BJ (cell line): ENCODE measurements around the gene TMEM219. TPM values are rescaled to one million over a fixed set of nuclear protein-coding genes. Genes with fewer than 3 reads are reported as not detected.
"Not testable (repeated sequence)": the region's sequence is repeated elsewhere in the genome, so short reads cannot be mapped to it uniquely, and the experiment has no call there.

Source experiments
- CTCF ChIA-PET: fragments of 350-600 bp; formaldehyde crosslinking; extraction: SDS; loops from one replicate; lab custom pipeline; 2021; ENCODE audit warnings: antibody characterized with exemption, inconsistent platforms; lab: Yijun Ruan, JAX
- POLR2A ChIA-PET: fragments of 300-600 bp; sonication (Branson Sonifier 250); formaldehyde crosslinking; extraction: SDS; loops from one replicate; lab custom pipeline; 2021; ENCODE audit warnings: antibody characterized with exemption; lab: Charles Lee
- DNase-seq: peaks from one replicate; pipeline ENCODE4 v3.0.0-alpha.2; 2011; ENCODE audit warnings: low read depth
- H3K27me3 ChIP-seq: 2 replicates; pipeline ENCODE4 v1.6.0; 2011; ENCODE audit warnings: low read length; ENCODE audit not compliant: control insufficient read depth, insufficient read depth
- H3K36me3 ChIP-seq: 2 replicates; pipeline ENCODE4 v1.5.1; 2011; ENCODE audit warnings: low read length; ENCODE audit not compliant: control insufficient read depth, insufficient read depth
- H3K4me3 ChIP-seq: 2 replicates; pipeline ENCODE4 v1.5.1; 2011; ENCODE audit warnings: low read depth, mild to moderate bottlenecking, control low read depth, low read length
- CTCF ChIP-seq: IDR thresholded peaks from 2 replicates; pipeline ENCODE4 v1.5.1; 2011; ENCODE audit warnings: low read depth, mild to moderate bottlenecking, control low read depth, inconsistent platforms, low read length, moderate library complexity; ENCODE audit not compliant: insufficient read depth
- polyA plus RNA-seq: library from polyadenylated mRNA; depleted of rRNA; stranded (reverse); fragments of >200 nt; gene quantifications from 2 replicates; pipeline ENCODE4 v1.2.3, GENCODE V29; 2011; rRNA removed

Gene TMEM219
- polyA plus RNA-seq, 1 experiment = 146 TPM

GRCh38 chr16:30016555-30017276, 54.8 kb downstream of the TMEM219 start:
- DNase-seq = no peak
- POLR2A ChIA-PET = no interaction called here
- Histone ChIP-seq H3K27me3 (no peaks in the 10 kb centered on the region), H3K4me3 (no peak overlapping the region), H3K36me3 (no peaks in the 10 kb centered on the region)
- TF ChIP-seq CTCF = no peak
- CTCF ChIA-PET = interaction anchor here (0.7 to 1.7 kb wide), 4 partner anchors 12 to 209 kb away, joined by 3 to 4 read pairs (median 4); no protein-coding TSS in a partner anchor

GRCh38 chr16:30017277-30017656, 55.4 kb downstream of the TMEM219 start:
- Histone ChIP-seq H3K36me3 (no peaks in the 10 kb centered on the region), H3K27me3 (no peaks in the 10 kb centered on the region), H3K4me3 (no peak overlapping the region)
- POLR2A ChIA-PET = no interaction called here
- CTCF ChIA-PET = interaction anchor here (0.9 to 1.7 kb wide), 3 partner anchors 11 to 155 kb away, joined by 3 to 4 read pairs (median 4); no protein-coding TSS in a partner anchor
- TF ChIP-seq CTCF = no peak
- no peak for DNase-seq

- POLR2A ChIA-PET, H3K4me3 ChIP-seq, H3K36me3 ChIP-seq, H3K27me3 ChIP-seq, DNase-seq: not testable (repeated sequence)
- CTCF ChIA-PET = interaction anchor here (0.9 to 1.8 kb wide), 4 partner anchors 10 to 156 kb away, joined by 3 to 6 read pairs (median 4); no protein-coding TSS in a partner anchor
Observed at GRCh38 chr16:30017937-30018336, 56.1 kb downstream of the TMEM219 start.

- POLR2A ChIA-PET = no interaction called here
Observed at GRCh38 chr16:30018731-30019158, 56.9 kb downstream of the TMEM219 start.

More at GRCh38 chr16:30018731-30019158, 56.9 kb downstream of the TMEM219 start:
- no peaks in the 10 kb centered on the region for H3K36me3 ChIP-seq
- H3K4me3 ChIP-seq = no peak overlapping the region
- no peak for TF ChIP-seq CTCF
- peaks cover 2% of the 10 kb centered on the region; the same call in 1 of the 2 replicates for H3K27me3 ChIP-seq
- CTCF ChIA-PET = interaction anchor here (1.2 to 1.8 kb wide), 2 partner anchors 13 to 14 kb away, joined by 3 to 6 read pairs; no protein-coding TSS in a partner anchor
- no peak for DNase-seq

Other genes with a start within 250 kb of the TMEM219 start
- gene C16orf54, start 216.1 kb upstream of the TMEM219 start, polyA plus RNA-seq = not detected in 2 replicates
- not detected in 2 replicates for gene ZG16, start 183.8 kb upstream of the TMEM219 start, polyA plus RNA-seq
- gene KIF22, start 171.3 kb upstream of the TMEM219 start, polyA plus RNA-seq = 43.0 and 68.3 TPM in 2 replicates
- gene MAZ, start 155.6 kb upstream of the TMEM219 start, polyA plus RNA-seq = 105 and 172 TPM in 2 replicates
- gene PRRT2, start 149.9 kb upstream of the TMEM219 start, polyA plus RNA-seq = 4.5 and 7.6 TPM in 2 replicates
- 13.9 and 15.6 TPM in 2 replicates for gene PAGR1, start 145.9 kb upstream of the TMEM219 start, polyA plus RNA-seq
- 219 and 368 TPM in 2 replicates for gene MVP, start 141.6 kb upstream of the TMEM219 start, polyA plus RNA-seq
- gene CDIPT, start 98.9 kb upstream of the TMEM219 start, polyA plus RNA-seq = 148 and 225 TPM in 2 replicates
- 8.1 and 19.3 TPM in 2 replicates for gene SEZ6L2, start 62.5 kb upstream of the TMEM219 start, polyA plus RNA-seq
- 4.4 and 6.9 TPM in 2 replicates for gene ASPHD1, start 61.6 kb upstream of the TMEM219 start, polyA plus RNA-seq
- 8.2 and 12.3 TPM in 2 replicates for gene KCTD13, start 35.9 kb upstream of the TMEM219 start, polyA plus RNA-seq
- gene TAOK2, start 11.8 kb downstream of the TMEM219 start, polyA plus RNA-seq = 17.4 and 24.3 TPM in 2 replicates
- 7.7 and 9.6 TPM in 2 replicates for gene HIRIP3, start 33.5 kb downstream of the TMEM219 start, polyA plus RNA-seq
- 34.5 and 35.6 TPM in 2 replicates for gene INO80E, start 34.2 kb downstream of the TMEM219 start, polyA plus RNA-seq
- gene DOC2A, start 48.9 kb downstream of the TMEM219 start, polyA plus RNA-seq = 0.26 and 0.64 TPM in 2 replicates
- gene C16orf92, start 61.1 kb downstream of the TMEM219 start, polyA plus RNA-seq = not detected in 2 replicates
- 0.06 and 0.13 TPM in 2 replicates for gene TLCD3B, start 69.2 kb downstream of the TMEM219 start, polyA plus RNA-seq
- 754 and 1,788 TPM in 2 replicates for gene ALDOA, start 103.7 kb downstream of the TMEM219 start, polyA plus RNA-seq
- gene PPP4C, start 113.9 kb downstream of the TMEM219 start, polyA plus RNA-seq = 143 and 209 TPM in 2 replicates
- 0.04 TPM in 2 replicates for gene TBX6, start 129.8 kb downstream of the TMEM219 start, polyA plus RNA-seq
- gene YPEL3, start 134.1 kb downstream of the TMEM219 start, polyA plus RNA-seq = 34.6 and 49.1 TPM in 2 replicates
- 1.2 and 2.0 TPM in 2 replicates for gene GDPD3, start 151.5 kb downstream of the TMEM219 start, polyA plus RNA-seq
- gene MAPK3, start 161.1 kb downstream of the TMEM219 start, polyA plus RNA-seq = 94.8 and 168 TPM in 2 replicates
- 1.6 and 2.6 TPM in 2 replicates for gene CORO1A, start 221.5 kb downstream of the TMEM219 start, polyA plus RNA-seq
- gene BOLA2B, start 231.6 kb downstream of the TMEM219 start, polyA plus RNA-seq = 32.0 and 50.2 TPM in 2 replicates
- gene SLX1A, start 231.8 kb downstream of the TMEM219 start, polyA plus RNA-seq = 7.5 and 19.8 TPM in 2 replicates
- 6.2 TPM in 2 replicates for gene SULT1A3, start 237.2 kb downstream of the TMEM219 start, polyA plus RNA-seq